Measurements from ENCODE around the gene SLCO4A1. TPM values are rescaled to one million over a fixed set of nuclear protein-coding genes. Genes with fewer than 3 reads are reported as not detected.

SLCO4A1 gene
- polyA plus RNA-seq, 4 donors, result 2.5 to 8.6 (median 3.0) TPM

DNA sequence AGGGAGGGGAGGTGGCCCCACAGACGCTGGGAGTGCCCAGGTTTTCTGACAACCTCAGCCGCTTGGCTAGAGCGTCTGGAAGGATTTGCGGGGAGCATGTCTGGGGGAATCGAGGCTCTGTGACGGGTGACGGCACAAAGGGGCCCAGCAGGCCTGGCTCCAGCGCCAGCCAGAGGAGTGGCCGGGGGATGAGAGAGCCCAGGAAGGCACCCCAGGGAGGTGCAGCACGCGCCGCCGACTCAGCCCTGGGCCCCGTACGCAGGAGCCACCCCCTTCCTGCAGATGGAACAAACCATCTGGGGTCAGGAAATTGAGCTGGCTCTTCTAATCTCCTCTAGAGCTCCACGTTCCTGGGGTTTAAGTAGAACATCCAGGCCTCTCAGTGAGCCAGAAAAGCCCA is 5.9 kb upstream of the SLCO4A1 start:
- no peak for DNase-seq (ENCODE audit: low read depth in 4 of 4, low spot score in 3 of 4)

DNA sequence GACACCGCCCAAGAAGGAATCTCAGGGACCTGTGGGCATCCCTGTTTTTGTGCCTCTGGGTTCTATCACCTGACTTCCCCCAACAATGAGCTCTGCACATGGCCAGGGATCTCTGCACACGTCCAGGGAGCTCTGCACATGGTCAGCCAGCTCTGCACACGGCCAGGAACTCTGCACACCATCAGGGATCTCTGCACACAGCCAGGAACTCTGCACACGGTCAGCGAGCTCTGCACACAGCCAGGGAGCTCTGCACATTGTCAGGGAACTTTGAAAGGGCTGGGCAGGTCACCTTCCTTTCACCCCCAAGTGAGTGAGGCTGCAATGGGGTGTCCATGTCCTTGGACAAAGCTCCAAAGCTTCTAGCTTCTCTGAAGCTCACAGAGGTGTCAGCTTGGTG is 5.2 kb upstream of the SLCO4A1 start:
- no peak for DNase-seq (ENCODE audit: low read depth in 4 of 4, low spot score in 3 of 4)

- no peak for DNase-seq (ENCODE audit: low read depth in 4 of 4, low spot score in 3 of 4)
These were observed 4.7 kb upstream of the SLCO4A1 start for GRCh38 chr20:62637521-62638054.

- no peak for DNase-seq (ENCODE audit: low read depth in 4 of 4, low spot score in 3 of 4)
These were observed 4.2 kb upstream of the SLCO4A1 start for GRCh38 chr20:62638055-62638570.

GRCh38 chr20:62638679-62639406 is 3.5 kb upstream of the SLCO4A1 start:
- DNase-seq (ENCODE audit: low read depth in 4 of 4, low spot score in 3 of 4), result no peak

GRCh38 chr20:62639765-62640164 is 2.5 kb upstream of the SLCO4A1 start:
- DNase-seq (ENCODE audit: low read depth in 4 of 4, low spot score in 3 of 4), result no peak

GRCh38 chr20:62640870-62641269 is 1.4 kb upstream of the SLCO4A1 start:
- no peak for DNase-seq (ENCODE audit: low read depth in 4 of 4, low spot score in 3 of 4)

DNA sequence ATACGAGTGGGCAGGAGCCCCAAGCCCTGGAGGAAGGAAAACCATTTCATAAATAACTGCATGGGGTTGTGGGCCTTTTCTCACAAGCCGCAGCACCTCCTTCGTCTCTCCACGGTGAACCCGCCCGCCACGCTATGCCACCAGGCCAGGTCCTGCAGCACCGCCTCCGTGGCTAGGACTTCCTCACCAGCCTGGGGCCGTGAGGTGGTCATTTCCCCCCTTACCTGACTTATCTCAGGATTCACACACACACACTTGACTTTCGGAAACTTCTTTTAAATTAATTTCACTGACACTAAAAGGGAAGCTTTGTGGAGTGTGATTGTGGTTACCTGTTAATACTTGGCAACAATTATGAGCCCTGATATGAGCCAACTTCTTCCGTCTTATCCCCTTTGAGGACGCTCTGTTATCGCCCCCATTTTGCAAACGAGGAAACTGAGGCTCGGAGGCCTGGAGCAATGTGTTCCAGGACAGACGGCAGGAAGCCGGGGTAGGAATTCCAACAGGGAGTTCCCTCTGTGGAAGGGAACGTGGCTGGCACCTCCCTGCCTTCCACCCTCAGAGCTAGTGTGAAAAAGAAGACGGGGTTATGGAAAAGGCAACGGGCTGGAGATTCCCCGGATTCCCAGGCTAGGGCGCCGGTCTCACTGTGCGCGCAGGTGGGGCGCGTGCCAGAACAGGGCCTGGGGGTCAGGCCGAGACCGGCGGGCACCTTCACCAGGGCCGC is 817 bp upstream of the SLCO4A1 start:
- no peak for DNase-seq (ENCODE audit: low read depth in 4 of 4, low spot score in 3 of 4)

GRCh38 chr20:62642666-62643520 is 590 bp downstream of the SLCO4A1 start:
- DNase-seq (ENCODE audit: low read depth in 4 of 4, low spot score in 3 of 4), result no peak

GRCh38 chr20:62643521-62644043 is 1.3 kb downstream of the SLCO4A1 start:
- no peak for DNase-seq (ENCODE audit: low read depth in 4 of 4, low spot score in 3 of 4)

- no peak for DNase-seq (ENCODE audit: low read depth in 4 of 4, low spot score in 3 of 4)
These were observed 1.9 kb downstream of the SLCO4A1 start for GRCh38 chr20:62644044-62644795.

DNA sequence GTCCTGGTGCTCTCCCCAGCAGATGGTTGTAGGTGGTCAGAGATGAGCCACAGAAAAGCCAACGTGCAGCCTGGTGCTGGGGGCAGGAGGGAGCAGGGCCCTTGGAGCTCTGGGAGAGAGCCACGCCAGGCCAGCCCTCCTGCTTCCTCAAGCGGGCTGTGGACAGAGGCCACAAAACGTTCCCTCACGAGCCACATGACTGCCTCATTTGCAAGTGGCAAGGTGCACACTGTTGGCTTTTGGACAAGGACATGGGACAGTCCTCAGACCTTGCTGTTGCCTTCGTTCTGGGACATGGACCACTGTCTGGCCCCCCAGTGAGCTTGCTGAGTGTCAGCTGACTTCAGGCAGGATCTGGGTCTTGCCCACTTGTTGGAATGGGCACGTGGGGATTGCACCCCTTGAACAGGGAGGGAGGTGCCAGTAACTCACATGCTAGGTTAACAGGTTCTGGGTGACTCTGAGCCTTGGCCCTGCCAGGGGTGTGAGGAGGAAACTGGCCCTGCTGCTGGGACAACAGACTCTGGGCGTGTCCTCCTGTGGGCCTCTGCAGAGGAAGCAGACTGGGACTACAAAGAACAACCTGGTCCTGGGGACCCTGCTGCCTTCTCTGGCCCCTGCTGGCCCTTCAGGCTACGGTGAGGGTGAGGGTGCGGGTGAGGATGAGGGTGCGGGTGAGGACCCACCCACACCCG is 2.6 kb downstream of the SLCO4A1 start:
- DNase-seq (ENCODE audit: low read depth in 4 of 4, low spot score in 3 of 4), result no peak

DNA sequence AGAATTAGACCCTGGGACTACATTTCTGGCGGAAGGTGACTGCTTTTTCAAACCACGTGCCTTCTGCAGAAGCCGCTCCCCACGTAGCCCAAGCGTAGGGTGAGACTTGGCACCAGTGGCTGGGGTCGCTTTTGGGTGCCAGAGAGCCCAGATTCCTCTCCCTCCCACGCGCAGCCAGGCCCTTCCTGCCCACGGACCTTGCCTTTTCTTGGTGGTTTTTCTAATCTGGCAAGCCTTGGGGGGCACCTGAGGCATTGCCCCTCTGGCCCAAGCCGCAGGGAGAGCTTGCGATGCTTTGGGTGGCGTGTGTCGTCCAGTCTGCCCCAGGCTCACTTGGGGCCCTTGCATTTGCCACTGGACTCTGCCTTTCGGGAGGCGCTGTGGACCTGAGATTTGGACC is 3.3 kb downstream of the SLCO4A1 start:
- DNase-seq (ENCODE audit: low read depth in 4 of 4, low spot score in 3 of 4), result no peak

GRCh38 chr20:62646851-62647520 is 4.7 kb downstream of the SLCO4A1 start:
- DNase-seq (ENCODE audit: low read depth in 4 of 4, low spot score in 3 of 4), result no peak

- DNase-seq (ENCODE audit: low read depth in 4 of 4, low spot score in 3 of 4), result no peak
These were observed 5.4 kb downstream of the SLCO4A1 start for GRCh38 chr20:62647521-62648317.

GRCh38 chr20:62648318-62648995 is 6.2 kb downstream of the SLCO4A1 start:
- no peak for DNase-seq (ENCODE audit: low read depth in 4 of 4, low spot score in 3 of 4)

DNA sequence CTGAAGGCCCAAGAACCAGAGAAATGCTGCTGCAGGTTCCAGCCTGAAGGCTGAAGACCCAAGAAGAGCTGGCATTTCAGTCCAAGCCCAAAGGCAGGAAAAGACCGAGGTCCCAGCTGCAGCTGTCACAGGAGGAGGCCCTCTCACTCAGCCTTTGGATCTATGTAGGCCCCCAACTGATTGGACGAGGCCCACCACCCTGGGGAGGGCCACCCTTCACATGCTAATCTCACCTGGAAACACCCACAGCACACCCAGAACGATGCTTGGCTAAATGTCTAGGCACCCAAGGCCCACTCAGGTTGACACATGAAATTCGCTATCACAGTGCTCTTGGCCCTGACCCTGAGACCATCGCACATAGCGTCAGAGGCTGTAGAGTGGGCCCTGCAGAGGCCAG is 6.8 kb downstream of the SLCO4A1 start:
- DNase-seq (ENCODE audit: low read depth in 4 of 4, low spot score in 3 of 4), result no peak

Data from right renal pelvis (tissue), 4 donors.